HG03521 (cell line): ENCODE results near the gene LRP1-AS.

Experiments
- ATAC-seq: cut with Tn5 transposase; IDR thresholded peaks from one replicate; pipeline ENCODE4 v1.9.1; 2021; ENCODE audit warnings: mild to moderate bottlenecking, moderate library complexity; ENCODE audit not compliant: unreplicated experiment

LRP1-AS gene

DNA sequence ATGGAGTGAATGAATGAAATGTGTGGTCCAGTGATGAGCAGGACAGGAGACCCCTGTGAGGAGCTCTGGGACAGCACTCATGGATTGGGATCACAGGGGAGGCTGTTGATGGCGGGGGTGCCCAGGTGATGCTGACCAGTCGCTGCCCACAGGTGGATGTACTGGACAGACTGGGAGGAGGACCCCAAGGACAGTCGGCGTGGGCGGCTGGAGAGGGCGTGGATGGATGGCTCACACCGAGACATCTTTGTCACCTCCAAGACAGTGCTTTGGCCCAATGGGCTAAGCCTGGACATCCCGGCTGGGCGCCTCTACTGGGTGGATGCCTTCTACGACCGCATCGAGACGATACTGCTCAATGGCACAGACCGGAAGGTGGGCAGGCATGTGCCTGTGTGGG, 13.3 kb upstream of the LRP1-AS start:
- no peak for ATAC-seq

GRCh38 chr12:57160040-57160439, 12.6 kb upstream of the LRP1-AS start:
- no peak for ATAC-seq

DNA sequence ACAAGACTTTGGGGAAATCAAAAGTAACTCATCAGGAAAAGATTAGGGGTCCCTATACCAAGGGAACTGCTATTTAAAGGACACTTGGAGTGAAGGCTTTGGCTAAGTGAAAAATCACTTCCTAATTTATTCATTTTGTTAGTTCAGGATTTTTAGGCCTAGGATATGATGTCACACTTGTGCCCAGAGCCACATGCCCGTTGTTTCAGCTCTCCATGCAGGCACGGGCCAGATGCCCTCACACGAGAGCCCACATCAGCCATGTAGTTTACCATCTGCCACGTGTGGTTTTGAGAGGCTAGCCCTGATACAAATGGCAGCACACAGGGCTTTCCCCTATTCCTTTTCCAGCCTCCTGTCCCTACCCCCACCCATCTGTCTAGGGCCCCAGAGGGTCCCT, 11.9 kb upstream of the LRP1-AS start:
- ATAC-seq, result no peak

DNA sequence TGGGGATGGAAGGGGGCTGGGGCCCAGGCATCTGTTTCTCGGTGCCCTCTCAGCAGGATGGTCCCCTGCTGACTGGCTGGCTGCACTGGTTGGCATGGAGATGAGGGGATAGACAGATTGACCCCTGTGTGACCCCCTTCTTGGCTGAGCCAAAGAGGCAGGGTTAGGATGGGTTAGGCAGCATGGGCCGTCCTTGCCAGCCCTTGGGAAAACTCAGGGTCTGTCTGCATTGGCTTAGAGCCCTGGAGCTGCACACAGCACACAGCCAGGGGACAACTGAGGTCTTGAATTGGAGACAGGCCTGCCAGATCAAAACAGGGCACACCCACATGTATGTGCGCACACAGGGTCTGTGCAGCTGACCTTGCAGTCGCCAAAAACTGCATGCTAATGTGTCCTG, 11.2 kb upstream of the LRP1-AS start:
- no peak for ATAC-seq

- ATAC-seq, result no peak
Observed at GRCh38 chr12:57158186-57158585, 10.8 kb upstream of the LRP1-AS start.

DNA sequence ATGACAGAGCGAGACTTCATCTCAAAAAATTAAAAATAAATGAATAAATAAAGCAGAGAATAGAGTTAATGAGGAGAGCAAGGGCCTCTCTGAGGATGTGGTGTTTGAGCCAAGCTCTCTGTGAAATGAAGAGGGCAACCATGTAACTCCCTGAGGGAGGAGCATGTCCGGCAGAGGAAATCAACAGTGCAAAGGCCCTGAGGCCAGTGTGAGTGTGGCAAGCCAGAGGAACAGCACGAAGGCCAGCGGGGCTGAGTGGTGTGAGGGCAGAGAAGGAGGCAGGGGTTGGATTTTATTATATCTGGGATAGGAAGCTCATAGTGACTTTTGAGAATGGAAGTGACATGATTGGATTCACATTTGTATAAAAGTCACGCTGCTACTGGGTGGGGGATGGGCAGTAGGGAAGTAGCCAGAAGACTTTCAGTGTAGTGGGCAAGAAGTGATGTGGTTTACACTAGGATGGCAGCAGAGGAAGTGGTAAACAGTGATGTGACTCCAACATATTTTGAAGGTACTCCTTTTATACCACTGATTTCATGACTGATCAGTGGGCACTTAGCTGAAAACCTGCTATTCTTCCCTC, 10.3 kb upstream of the LRP1-AS start:
- no peak for ATAC-seq

- no peak for ATAC-seq
Observed at GRCh38 chr12:57156701-57157403, 9.4 kb upstream of the LRP1-AS start.

DNA sequence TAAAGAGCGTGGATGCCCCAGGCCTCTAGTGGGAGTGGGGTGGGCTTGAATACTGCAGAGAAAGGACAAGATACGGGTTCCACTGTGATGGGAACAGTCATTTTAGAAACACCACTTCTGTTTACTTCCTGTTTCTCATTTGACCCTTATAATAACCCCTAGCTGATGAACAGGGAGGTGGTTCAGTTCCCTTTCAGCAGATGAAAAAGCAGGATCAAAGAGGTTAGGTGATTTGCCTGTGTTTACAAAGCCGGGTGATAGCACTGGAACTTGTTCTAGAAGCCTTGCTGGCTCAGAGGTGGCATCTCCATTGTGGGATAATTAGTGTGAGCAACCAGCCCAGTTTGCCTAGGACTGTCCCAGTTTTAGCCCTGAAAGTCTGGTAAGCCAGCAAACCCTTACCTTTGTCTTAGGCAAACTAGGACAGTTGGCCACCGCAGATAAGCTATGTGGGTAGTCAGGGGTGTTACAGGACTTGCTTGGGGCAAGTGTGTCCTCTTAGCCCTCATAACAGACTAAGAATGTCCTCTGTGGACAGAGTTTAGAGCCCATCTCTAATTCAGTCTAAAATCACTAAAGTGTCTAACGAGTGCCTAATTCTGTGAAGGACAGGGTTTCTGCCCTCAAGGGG, 7.5 kb upstream of the LRP1-AS start:
- no peak for ATAC-seq

GRCh38 chr12:57154076-57154475, 6.7 kb upstream of the LRP1-AS start:
- ATAC-seq, result no peak

- ATAC-seq, result no peak
Observed at GRCh38 chr12:57153415-57153997, 6.1 kb upstream of the LRP1-AS start.

GRCh38 chr12:57152639-57153038, 5.2 kb upstream of the LRP1-AS start:
- ATAC-seq, result no peak

GRCh38 chr12:57151741-57152630, 4.6 kb upstream of the LRP1-AS start:
- ATAC-seq, result no peak

DNA sequence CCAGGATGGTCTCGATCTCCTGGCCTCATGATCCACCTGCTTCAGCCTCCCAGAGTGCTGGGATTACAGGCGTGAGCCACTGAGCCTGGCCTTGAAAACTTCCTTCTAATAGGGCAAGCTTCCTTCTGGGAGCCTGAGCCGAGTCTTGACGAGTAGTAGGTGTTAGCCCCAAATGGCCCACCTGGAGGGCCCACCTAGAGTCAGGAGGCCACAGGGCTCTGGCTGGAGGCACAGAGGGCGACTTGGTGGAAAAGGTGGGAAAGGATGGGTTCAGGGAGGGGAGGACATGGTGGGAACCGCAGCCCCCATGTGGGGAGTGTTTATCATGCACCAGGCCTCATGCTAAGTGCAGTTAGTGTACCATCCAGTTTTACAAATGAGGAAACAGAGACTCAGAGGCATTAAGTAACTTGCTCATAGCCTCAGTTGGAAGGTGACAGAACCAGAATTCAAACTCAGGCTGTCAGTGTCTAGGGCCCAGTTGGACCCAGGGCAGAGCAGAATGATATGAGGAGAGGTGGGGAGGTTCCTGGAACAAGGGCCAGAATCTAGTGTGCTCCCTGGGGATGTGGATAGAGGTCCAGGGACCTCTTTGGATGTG, 3.1 kb upstream of the LRP1-AS start:
- ATAC-seq, result no peak

DNA sequence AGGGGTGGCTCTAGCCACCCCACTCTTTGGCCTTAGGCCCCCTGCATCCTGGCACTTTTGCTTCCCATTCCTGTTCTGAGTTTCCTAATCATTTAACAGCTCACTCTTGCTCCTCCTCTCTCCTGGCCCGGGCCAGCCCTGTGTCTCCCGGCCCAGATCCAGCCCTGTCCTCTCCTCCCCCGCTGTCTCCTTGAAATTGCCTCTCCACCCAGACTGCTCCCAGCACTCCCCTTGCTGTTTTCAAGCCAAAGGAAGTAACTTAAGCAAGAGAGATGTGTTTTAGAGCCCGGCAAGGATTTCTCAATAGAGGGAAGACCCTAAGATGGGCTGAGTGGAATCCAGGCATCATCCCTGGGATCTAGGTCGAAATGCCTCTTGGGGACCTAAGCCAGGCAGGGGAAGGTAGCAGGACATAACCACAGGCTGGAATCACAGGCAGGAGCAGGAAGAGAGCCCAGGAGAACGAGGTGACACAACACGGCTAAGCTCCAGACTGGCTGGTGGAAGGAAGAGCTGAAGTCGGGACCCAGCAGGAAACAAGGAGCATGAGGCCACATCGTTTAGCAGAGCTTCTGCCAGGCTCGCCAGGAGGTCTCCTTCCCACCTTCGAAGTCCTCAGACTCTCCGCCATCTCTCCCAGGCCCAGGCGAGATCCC, 2.0 kb upstream of the LRP1-AS start:
- no peak for ATAC-seq

DNA sequence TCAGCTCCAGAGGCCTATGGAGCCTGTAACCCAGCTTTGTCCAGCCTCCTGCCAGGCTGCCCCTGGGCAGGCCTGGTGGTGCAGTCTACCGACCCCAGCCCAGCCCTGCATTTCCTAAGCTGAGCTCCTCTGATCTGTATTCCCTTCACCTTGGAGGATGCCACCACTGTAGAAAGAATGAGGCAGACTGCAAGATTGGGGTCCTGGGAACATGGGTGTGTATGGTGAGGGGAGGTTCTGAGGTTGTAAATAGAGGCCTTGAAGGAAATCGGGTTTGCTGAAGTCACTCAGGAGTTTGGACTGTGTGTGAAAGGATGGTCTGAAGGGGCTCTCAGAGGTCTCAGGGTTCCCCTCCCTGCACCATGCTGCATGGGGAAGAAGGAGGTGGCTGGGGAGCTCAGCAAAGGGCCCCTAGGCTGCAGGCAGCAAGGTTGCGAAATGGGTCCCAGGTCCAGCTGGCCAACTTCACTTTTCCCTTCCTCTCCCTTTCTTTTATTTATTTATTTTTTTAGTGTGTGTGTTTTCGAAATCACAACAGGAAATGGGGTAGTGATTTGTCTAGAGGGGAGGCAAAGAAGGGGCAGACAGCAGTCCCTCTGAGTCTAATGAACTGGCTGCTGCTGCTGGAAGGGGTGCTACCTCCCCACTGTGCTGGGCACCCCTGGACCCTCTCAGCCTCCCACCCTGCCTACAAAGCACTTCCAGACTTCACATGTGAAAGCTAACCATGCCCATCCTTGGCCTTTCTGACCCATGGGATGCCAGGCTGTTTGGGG, 1.2 kb upstream of the LRP1-AS start:
- ATAC-seq, result no peak

GRCh38 chr12:57146092-57146491, 1.3 kb downstream of the LRP1-AS start:
- ATAC-seq, result no peak

DNA sequence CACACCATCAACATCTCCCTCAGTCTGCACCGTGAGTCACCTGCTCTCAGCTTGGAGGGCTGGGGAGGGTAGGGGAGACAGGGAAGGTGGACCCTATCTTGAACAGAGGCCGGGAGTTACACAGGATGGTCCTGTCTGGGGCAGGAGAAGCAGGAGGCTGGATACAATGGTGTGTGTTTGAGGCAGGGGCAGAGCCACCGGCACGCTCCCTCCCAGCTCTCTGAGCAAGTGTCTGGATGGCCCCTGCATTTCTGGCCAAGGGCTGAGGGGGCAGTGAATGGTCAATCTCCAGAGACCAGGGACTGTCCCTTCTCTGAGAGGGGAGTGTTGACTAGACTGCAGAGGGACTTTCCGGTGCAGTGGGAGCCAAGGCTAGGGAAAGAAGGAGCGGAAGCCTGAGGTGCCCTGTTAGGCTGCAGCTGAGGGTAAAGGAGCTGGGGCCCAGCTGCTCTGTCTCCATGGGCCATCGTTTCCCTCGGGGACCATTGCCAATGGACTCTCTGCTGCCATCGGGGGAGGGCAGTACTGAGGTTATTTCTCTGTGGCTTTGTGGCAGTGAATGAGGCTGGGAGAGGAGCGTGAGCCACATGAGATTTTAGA, 1.9 kb downstream of the LRP1-AS start:
- no peak for ATAC-seq

GRCh38 chr12:57143454-57143853, 4.0 kb downstream of the LRP1-AS start:
- ATAC-seq, result no peak

DNA sequence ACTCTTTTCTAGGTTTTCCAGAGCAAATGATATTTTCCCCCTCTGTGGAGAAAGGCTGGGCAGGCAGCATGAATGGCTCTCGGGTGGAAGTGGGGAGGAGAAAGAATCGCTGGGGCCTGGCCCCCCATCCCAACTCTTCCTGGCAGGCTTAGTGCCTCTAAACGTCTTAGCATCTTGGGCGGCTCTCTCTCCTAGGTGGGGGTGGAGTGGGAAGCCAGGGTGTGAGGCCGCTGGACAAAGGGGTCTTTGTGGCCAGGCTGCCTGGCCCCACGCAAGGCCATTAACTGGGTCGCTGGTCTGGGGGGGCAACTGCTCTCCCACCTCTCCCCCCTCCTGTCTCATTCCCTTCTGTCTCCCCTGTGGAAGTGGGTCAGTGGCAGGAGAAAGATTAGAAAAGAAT, 4.7 kb downstream of the LRP1-AS start:
- no peak for ATAC-seq
